DLD1 (cell line): ENCODE data around the gene TLCD2.
"Not testable (repeated sequence)": the region's sequence is repeated elsewhere in the genome, so short reads cannot be mapped to it uniquely, and the experiment has no call there.

Experiments
- in situ Hi-C: cut with HindIII; loops from 2 replicates; pipeline ENCODE4 v1.10.0; 2017; ENCODE audit warnings: low sequenced_read_pairs

TLCD2 gene, protein sequence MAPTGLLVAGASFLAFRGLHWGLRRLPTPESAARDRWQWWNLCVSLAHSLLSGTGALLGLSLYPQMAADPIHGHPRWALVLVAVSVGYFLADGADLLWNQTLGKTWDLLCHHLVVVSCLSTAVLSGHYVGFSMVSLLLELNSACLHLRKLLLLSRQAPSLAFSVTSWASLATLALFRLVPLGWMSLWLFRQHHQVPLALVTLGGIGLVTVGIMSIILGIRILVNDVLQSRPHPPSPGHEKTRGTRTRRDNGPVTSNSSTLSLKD

GRCh38 chr17:1709971-1710806 lies at the start of gene TLCD2:
Gene TLCD2 (minus strand): TSS chr17:1710377. CDS start chr17:1710242, 135 bp downstream.
- in situ Hi-C loops, result no loop called here

DNA sequence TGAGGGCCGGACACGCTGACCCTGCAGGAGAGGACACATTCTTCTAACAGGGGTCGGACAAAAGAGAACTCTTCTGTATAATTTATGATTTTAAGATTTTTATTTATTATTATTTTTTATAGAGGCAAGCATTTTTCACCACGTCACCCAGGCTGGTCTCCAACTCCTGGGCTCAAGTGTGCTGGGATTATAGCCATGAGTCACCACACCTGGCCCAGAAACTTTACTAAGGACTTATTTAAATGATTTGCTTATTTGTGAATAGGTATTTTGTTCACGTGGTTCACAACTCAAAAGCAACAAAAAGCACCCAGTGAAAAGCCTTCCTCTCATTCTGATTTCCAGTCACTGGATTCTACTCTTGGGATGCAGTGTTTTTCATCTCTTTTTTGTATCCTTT lies 49.4 kb upstream of the TLCD2 start:
- in situ Hi-C loops, result no loop called here

DNA sequence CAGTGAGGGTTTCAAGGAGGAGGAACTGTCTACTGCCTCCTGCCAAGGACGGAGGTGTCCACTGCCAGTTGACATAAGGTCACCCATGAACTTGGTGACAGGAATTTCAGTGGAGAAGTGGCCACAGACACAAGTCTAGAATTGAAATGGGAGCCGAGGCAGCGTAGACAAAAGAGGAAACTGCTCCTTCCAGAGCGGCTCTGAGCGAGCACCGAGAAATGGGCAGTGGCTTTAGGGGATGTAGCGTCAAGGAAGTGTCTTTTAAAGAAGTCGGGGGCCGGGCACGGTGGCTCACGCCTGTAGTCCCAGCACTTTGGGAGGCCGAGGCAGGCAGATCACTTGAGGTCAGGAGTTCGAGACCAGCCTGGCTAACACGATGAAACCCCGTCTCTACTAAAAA lies 48.6 kb upstream of the TLCD2 start:
- in situ Hi-C loops, result no loop called here

- in situ Hi-C loops, result no loop called here
These were observed 45.7 kb upstream of the TLCD2 start for GRCh38 chr17:1755827-1756262.

DNA sequence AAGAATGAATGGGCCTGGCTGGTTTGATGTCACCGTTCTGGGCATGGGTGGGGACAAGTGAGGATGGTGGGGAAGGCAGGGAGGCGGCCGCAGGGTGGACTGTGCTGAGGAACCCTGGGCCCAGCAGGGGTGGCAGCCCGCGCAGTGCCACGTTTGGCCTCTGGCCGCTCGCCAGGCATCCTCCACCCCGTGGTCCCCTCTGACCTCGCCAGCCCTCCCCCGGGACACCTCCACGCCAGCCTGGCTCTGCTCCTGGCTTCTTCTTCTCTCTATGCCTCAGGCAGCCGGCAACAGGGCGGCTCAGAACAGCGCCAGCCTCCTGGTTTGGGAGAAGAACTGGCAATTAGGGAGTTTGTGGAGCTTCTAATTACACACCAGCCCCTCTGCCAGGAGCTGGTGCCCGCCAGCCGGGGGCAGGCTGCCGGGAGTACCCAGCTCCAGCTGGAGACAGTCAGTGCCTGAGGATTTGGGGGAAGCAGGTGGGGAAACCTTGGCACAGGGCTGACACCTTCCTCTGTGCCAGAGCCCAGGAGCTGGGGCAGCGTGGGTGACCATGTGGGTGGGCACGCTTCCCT lies 45.2 kb upstream of the TLCD2 start:
- in situ Hi-C loops, result no loop called here

DNA sequence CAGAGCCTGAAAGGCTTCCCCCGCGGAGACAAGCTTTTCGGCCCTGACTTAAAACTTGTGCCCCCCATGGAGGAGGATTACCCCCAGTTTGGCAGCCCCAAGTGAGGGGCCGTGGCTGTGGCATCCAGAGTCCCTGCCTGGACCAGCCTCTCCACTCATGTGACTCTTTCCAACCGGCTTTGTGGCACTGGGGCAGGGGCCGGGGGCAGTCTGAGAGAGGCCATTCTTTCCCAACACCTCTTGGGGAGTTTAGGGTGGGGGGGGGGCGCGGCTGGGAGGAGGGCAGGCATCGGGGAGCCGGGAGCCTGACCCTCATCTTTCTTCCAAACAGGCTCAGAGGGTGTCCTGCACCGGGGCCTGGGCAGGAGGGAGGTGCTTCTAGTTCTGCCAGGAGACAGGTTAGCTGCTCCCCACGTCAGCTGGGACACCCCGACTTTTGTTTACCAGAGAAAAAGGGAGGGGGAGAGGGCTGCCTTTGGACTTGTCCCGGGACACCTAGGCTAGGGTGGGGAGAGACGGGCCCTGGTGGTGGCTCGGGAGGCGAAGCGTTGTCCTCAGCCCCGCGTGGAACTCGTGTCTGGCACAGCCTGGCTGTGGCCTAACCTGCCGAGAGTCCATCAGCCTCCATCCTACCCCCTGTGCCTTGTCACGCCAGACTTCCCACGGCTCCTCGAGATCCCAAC lies 44.4 kb upstream of the TLCD2 start:
- in situ Hi-C loops, result no loop called here

DNA sequence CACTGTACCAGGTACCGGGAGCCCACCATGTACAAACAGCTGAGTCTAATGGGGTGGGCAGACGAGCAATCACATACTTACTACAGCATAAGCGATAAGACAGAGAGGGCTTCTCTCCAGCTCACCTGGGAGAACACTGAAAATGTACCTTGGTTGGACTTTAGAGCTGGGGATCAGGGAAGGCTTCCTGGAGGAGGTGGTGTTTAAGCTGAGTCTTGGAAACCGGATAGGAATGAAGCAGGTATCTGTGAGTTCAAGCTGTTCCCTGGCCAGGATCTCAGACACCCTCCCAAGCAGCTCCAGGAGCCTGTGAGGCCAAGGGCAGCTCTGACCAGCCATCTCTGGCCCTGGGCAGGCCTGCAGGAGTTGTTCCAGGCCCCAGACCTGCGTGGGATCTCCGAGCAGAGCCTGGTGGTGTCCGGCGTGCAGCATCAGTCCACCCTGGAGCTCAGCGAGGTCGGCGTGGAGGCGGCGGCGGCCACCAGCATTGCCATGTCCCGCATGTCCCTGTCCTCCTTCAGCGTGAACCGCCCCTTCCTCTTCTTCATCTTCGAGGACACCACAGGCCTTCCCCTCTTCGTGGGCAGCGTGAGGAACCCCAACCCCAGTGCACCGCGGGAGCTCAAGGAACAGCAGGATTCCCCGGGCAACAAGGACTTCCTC lies 43.7 kb upstream of the TLCD2 start:
- in situ Hi-C loops, result no loop called here

DNA sequence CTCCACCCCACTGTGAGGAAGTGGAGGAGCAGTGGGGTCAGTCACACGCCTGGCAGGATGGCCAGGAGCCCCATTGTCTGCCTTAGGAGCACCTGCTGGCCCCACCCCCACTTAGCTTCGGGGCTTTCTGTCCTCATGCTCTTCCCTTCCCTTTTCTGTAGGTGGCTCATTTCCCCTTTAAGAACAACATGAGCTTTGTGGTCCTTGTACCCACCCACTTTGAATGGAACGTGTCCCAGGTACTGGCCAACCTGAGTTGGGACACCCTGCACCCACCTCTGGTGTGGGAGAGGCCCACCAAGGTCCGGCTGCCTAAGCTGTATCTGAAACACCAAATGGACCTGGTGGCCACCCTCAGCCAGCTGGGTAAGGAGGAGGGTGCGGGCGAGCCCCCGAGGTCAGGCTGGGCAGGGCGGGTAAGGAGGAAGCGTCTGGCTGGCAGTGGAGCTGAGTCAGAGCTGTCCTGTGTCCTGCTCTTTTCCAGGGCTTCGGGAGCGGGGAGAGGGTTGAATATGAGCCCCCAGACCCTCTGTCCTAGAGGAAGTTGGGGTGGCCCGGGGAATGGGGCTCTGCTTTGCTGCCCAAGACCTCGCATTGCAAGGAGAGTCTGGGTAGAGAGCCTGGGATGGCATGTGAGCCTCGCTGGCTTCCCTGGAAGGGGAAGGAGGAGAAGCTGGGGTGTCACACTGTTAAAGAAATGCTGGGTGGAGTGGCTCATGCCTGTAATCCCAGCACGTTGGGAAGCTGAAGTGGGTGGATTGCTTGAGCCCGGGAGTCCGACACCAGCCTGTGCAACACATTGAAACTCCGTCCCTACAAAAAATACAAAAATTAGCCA lies 42.5 kb upstream of the TLCD2 start:
- in situ Hi-C loops, result no loop called here

GRCh38 chr17:1750628-1751027 lies 40.5 kb upstream of the TLCD2 start:
- in situ Hi-C loops, result no loop called here

GRCh38 chr17:1746975-1747543 lies 36.9 kb upstream of the TLCD2 start:
- in situ Hi-C loops, result no loop called here

DNA sequence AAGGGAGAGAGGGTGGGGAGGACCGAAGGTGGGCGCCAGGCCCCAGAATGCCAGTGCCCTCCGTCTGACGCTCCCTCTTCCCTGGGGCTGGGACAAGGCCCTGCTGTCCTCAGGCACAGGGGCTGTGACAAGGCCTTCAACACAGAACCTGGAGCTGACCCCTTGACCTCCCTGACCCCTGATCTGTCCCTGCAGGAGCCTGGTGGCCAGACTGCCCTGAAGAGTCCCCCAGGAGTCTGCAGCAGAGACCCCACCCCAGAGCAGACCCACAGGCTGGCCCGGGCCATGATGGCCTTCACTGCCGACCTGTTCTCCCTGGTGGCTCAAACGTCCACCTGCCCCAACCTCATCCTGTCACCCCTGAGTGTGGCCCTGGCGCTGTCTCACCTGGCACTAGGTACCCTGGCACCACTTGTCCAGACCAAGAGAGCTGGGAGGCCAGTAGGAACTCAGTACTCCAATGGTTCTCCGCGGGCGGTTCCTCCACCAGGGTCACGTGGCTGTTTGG lies 35.4 kb upstream of the TLCD2 start:
- in situ Hi-C loops, result no loop called here

DNA sequence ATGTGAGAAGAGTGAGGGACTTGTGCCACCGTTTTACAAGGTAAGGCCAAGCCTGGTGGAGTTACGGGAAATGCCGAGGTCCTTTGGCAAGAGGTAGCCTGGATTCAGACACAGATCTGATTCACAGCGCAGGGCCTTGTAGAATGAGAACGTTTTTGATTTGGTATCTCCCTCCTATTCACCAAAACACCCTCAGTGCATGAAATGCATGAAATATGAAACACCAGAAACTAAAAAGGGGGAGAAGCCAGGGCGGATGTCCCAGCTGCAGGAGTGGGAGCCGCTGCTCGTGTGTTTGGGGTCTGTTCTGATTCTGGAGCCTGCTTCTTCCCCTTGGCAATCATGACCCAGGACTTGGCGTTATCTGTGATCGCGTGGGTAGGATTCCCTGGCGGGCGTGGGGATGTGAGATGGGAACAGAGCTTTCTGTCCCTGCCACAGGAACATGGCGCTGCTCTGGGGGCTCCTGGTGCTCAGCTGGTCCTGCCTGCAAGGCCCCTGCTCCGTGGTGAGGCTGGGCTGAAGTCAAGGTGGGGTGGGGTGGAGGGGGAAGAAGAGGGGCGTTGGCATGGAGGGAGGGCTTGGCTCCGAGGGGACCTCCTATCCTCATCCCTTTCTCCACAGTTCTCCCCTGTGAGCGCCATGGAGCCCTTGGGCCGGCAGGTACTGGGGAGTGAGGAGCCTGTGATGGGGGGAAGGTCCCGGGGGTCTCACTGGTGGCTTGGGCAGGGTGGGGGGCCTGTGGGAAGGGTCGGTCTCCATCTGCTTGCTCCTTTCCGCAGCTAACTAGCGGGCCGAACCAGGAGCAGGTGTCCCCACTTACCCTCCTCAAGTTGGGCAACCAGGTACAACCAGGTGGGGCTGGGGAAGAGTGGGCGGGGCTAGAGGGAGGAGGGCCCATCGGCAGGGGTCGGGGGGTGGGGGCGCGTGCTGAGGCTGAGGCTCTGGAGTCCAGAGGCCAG lies 34.7 kb upstream of the TLCD2 start:
- in situ Hi-C loops, result no loop called here

- in situ Hi-C loops, result no loop called here
These were observed 32.9 kb upstream of the TLCD2 start for GRCh38 chr17:1743088-1743439.

- in situ Hi-C loops, result no loop called here
These were observed 32.4 kb upstream of the TLCD2 start, which contains the start of gene SERPINF2 for GRCh38 chr17:1742371-1743087. Gene SERPINF2 (plus strand): TSS chr17:1742871. CDS start chr17:1744996, 2,125 bp downstream.

DNA sequence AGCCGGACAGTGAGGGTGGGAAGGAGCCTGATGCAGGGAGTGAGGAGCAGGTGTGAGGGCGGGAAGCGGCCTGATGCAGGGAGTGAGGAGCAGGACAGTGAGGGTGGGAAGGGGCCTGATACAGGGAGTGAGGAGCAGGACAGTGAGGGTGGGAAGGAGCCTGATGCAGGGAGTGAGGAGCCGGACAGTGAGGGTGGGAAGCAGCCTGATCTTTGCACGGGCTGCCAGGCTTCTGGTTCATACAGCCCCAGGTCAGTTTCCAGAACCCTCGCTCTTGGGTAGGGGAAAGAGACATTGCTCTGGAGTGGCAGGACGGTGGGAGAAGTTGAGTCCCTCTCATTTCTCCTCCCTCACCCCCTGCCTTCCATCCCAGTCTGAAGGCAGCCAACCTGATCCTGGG lies 31.7 kb upstream of the TLCD2 start:
- in situ Hi-C loops, result not testable (repeated sequence)

- in situ Hi-C loops, result no loop called here
These were observed 27.5 kb upstream of the TLCD2 start for GRCh38 chr17:1737531-1738291.
